Neural progenitor cell (in vitro differentiated cells): ENCODE data around the gene TXK.

Source experiments
- CTCF ChIP-seq: fragments of 200-600 bp; sonication (generic); IDR thresholded peaks from 2 replicates; pipeline ENCODE4 v1.5.1; 2017; ENCODE audit warnings: antibody characterized with exemption, mild to moderate bottlenecking
- EZH2 ChIP-seq: fragments of 200-600 bp; sonication (generic); IDR thresholded peaks from 2 replicates; pipeline ENCODE4 v1.6.1; 2017; ENCODE audit warnings: antibody characterized with exemption, mild to moderate bottlenecking, moderate library complexity
- EZH2phosphoT487 ChIP-seq: fragments of 200-600 bp; sonication (generic); IDR thresholded peaks from 2 replicates; pipeline ENCODE4 v1.6.1; 2017; ENCODE audit warnings: antibody characterized with exemption

- TF ChIP-seq CTCF = no peak
- TF ChIP-seq EZH2phosphoT487 = no peak
- TF ChIP-seq EZH2 = no peak
These were observed 15.8 kb upstream of the TXK start for GRCh38 chr4:48149827-48150370.
